Thyroid gland (tissue), 4 donors: Measurements from ENCODE around the gene SLC1A7.

Source experiments
- POLR2A ChIP-seq, 2 donors: fragments of 450-650 bp; IDR thresholded peaks; one replicate each; pipeline ENCODE4 v1.6.1; 2017; ENCODE audit warnings: antibody characterized with exemption in 2 of 2, mild to moderate bottlenecking in 2 of 2, moderate library complexity in 1 of 2
- TF ChIP-seq, protein P1 (sequence below), 6 experiments: fragments of 200-600 bp in 3 of 6; fragments of 450-650 bp in 3 of 6; sonication (generic) in 3 of 6; IDR thresholded peaks; one replicate each; pipeline ENCODE4 v1.5.1; 2016 to 2019; ENCODE audit warnings: antibody characterized with exemption in 6 of 6, mild to moderate bottlenecking in 2 of 6, inconsistent platforms in 1 of 6, moderate library complexity in 1 of 6

DNA sequence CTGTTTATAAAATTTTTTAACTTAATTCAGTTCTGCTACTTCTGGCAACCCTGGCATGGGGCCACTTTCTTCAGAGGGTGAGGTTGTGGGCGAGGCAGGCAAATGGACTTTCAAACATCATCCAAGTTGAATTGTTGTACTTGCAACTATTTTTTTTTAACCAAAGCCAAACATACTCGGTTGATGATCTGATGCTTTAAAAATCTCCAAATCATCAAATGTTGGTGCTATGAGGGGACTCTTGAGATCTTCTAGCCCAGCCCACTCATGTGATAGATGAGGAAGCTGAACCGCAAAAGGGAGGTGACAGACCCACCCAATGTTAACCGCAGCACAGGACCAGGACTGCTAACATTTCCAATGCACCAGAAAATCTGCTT is 6.7 kb downstream of the SLC1A7 start:
- TF ChIP-seq, protein P1, sequence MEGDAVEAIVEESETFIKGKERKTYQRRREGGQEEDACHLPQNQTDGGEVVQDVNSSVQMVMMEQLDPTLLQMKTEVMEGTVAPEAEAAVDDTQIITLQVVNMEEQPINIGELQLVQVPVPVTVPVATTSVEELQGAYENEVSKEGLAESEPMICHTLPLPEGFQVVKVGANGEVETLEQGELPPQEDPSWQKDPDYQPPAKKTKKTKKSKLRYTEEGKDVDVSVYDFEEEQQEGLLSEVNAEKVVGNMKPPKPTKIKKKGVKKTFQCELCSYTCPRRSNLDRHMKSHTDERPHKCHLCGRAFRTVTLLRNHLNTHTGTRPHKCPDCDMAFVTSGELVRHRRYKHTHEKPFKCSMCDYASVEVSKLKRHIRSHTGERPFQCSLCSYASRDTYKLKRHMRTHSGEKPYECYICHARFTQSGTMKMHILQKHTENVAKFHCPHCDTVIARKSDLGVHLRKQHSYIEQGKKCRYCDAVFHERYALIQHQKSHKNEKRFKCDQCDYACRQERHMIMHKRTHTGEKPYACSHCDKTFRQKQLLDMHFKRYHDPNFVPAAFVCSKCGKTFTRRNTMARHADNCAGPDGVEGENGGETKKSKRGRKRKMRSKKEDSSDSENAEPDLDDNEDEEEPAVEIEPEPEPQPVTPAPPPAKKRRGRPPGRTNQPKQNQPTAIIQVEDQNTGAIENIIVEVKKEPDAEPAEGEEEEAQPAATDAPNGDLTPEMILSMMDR (IDR thresholded peaks at IDR 0.05) = no peak
- no peak for TF ChIP-seq POLR2A (IDR thresholded peaks at IDR 0.05)
